ENCODE measurements around the gene RAET1G. TPM values are rescaled to one million over a fixed set of nuclear protein-coding genes. Genes with fewer than 3 reads are reported as not detected.

The RAET1G gene
- total RNA-seq, 1 experiment from 2014 or later: 1.5 TPM

DNA sequence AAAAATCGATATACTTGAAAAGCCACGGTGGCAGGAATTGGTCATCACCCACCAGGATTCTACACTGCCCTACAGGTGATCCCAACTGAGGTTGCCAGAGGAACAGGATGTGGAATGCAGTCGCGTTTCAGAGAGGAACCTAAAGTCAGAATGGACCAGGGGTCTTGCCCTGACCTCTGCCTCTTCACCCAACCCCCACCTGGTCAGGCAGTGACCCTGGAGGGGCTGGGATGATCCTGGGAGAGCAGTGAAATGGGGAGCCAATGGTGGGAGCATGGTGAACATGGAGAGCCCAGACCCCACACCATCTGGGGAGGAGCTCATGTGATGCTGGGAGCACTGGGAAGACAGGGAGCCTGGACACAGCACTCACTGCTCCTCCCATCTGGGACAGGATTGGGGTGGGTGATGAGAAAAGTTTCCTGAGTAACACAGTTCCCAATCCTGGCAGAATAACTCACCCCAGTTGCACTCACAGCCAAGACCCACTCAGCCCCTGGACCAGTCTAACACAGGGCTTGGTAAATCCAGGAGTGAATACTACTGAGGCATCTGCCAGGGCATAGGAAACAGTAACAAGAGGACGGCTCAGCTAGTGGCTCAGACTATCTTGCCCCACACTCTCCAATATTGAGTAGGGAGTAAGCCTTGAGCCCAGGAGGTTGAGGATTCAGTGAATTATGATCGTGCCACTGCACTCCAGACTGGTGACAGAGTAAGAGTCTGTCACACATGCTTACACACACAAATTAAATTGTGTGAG lies 17.2 kb upstream of the RAET1G start:
- TF ChIP-seq, protein P1, sequence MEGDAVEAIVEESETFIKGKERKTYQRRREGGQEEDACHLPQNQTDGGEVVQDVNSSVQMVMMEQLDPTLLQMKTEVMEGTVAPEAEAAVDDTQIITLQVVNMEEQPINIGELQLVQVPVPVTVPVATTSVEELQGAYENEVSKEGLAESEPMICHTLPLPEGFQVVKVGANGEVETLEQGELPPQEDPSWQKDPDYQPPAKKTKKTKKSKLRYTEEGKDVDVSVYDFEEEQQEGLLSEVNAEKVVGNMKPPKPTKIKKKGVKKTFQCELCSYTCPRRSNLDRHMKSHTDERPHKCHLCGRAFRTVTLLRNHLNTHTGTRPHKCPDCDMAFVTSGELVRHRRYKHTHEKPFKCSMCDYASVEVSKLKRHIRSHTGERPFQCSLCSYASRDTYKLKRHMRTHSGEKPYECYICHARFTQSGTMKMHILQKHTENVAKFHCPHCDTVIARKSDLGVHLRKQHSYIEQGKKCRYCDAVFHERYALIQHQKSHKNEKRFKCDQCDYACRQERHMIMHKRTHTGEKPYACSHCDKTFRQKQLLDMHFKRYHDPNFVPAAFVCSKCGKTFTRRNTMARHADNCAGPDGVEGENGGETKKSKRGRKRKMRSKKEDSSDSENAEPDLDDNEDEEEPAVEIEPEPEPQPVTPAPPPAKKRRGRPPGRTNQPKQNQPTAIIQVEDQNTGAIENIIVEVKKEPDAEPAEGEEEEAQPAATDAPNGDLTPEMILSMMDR (conservative IDR thresholded peaks at IDR 0.05; ENCODE audit: low read depth, low read length): no peak
- TF ChIP-seq EZH2 (IDR thresholded peaks at IDR 0.05; ENCODE audit: low read length, unreplicated experiment) (no peak), EZH2phosphoT487 (IDR thresholded peaks at IDR 0.05; ENCODE audit: borderline replicate concordance, low read length) (no peak)
- no peak overlapping the region for H2AFZ ChIP-seq (ENCODE audit: low read length)
- no peaks in the 10 kb centered on the region for H3K9me3 ChIP-seq (ENCODE audit: low read length)
- no TSS peak for BruUV-seq (replicated peaks)
- H3K9me2 ChIP-seq (replicated peaks; ENCODE audit: low read length): no peaks in the 10 kb centered on the region
- ChIA-PET CTCF (no interaction called here), POLR2A (ENCODE audit: unreplicated experiment) (no interaction called here)
- H3K4me3 ChIP-seq (ENCODE audit: low read length): no peak overlapping the region
- DNase-seq: no peak
- H3K4me2 ChIP-seq (ENCODE audit: low read length): no peak overlapping the region
- ATAC-seq: no peak
- intact Hi-C loops (cut with micrococcal nuclease): no loop called here
- no peak overlapping the region for H3K27ac ChIP-seq (ENCODE audit: low read length)
- H3K9ac ChIP-seq (ENCODE audit: low read length): no peak overlapping the region
- H3K36me3 ChIP-seq (ENCODE audit: low read depth, low read length): no peaks in the 10 kb centered on the region
- H3K4me1 ChIP-seq (ENCODE audit: insufficient read depth, low read length): peaks cover 12% of the 10 kb centered on the region; the same call in 1 of the 2 replicates
- no peaks in the 10 kb centered on the region for H4K20me1 ChIP-seq (ENCODE audit: low read length)
- H3F3A ChIP-seq (ENCODE audit: low read length, unreplicated experiment): no peaks in the 10 kb centered on the region
- H3K79me2 ChIP-seq (ENCODE audit: low read length): no peaks in the 10 kb centered on the region
- H3K27me3 ChIP-seq (ENCODE audit: low read length): no peaks in the 10 kb centered on the region

GRCh38 chr6:149939356-149939648 lies 16.4 kb upstream of the RAET1G start:
- Histone ChIP-seq H3K9me3 (ENCODE audit: low read length) (no peaks in the 10 kb centered on the region), H3K9me2 (replicated peaks; ENCODE audit: low read length) (no peaks in the 10 kb centered on the region), H3K4me2 (ENCODE audit: low read length) (peak overlapping the region; percentile 98), H3K36me3 (ENCODE audit: low read depth, low read length) (no peaks in the 10 kb centered on the region), H3F3A (ENCODE audit: low read length, unreplicated experiment) (no peaks in the 10 kb centered on the region), H3K27ac (ENCODE audit: low read length) (no peak overlapping the region), H3K79me2 (ENCODE audit: low read length) (no peaks in the 10 kb centered on the region), H2AFZ (ENCODE audit: low read length) (peak overlapping the region; percentile 92; the same call in 1 of the 2 replicates), H3K4me1 (ENCODE audit: insufficient read depth, low read length) (peaks cover 18% of the 10 kb centered on the region; the same call in 1 of the 2 replicates), H3K27me3 (ENCODE audit: low read length) (no peaks in the 10 kb centered on the region), H3K4me3 (ENCODE audit: low read length) (peak overlapping the region; percentile 80), H4K20me1 (ENCODE audit: low read length) (no peaks in the 10 kb centered on the region), H3K9ac (ENCODE audit: low read length) (no peak overlapping the region)
- intact Hi-C loops (cut with micrococcal nuclease): no loop called here
- ChIA-PET CTCF (no interaction called here), POLR2A (ENCODE audit: unreplicated experiment) (no interaction called here)
- no TSS peak for BruUV-seq (replicated peaks)
- TF ChIP-seq, protein P1 (conservative IDR thresholded peaks at IDR 0.05; ENCODE audit: low read depth, low read length): no peak
- TF ChIP-seq EZH2phosphoT487 (IDR thresholded peaks at IDR 0.05; ENCODE audit: borderline replicate concordance, low read length) (no peak), EZH2 (IDR thresholded peaks at IDR 0.05; ENCODE audit: low read length, unreplicated experiment) (no peak)
- DNase-seq (no peak), ATAC-seq (no peak)

All from PC-3 (cell line).